ENCODE data around the gene LRRN4. TPM values are rescaled to one million over a fixed set of nuclear protein-coding genes. Genes with fewer than 3 reads are reported as not detected.

LRRN4 gene
- 0.23 TPM for total RNA-seq

GRCh38 chr20:6053776-6054688, at the start of gene LRRN4:
TSS of gene LRRN4 (minus strand) at chr20:6054060. CDS start at chr20:6052799, 1,261 bp downstream.

Small RNA genes within 50 kb of the gene (small RNA-seq; reads per million reads assigned to genes)
- not detected for gene RN7SL498P

Other genes with a start within 250 kb of the LRRN4 start
- gene CHGB, start 142.6 kb downstream of the LRRN4 start, total RNA-seq, result 85.3 TPM
- 9.7 TPM for gene TRMT6, start 103.5 kb downstream of the LRRN4 start, total RNA-seq
- 5.3 TPM for gene MCM8, start 103.4 kb downstream of the LRRN4 start, total RNA-seq
- 37.6 TPM for gene CRLS1, start 47.9 kb downstream of the LRRN4 start, total RNA-seq
- 3.0 TPM for gene FERMT1, start 69.0 kb upstream of the LRRN4 start, total RNA-seq